ENCODE measurements around the gene ITK.

The ITK gene

DNA sequence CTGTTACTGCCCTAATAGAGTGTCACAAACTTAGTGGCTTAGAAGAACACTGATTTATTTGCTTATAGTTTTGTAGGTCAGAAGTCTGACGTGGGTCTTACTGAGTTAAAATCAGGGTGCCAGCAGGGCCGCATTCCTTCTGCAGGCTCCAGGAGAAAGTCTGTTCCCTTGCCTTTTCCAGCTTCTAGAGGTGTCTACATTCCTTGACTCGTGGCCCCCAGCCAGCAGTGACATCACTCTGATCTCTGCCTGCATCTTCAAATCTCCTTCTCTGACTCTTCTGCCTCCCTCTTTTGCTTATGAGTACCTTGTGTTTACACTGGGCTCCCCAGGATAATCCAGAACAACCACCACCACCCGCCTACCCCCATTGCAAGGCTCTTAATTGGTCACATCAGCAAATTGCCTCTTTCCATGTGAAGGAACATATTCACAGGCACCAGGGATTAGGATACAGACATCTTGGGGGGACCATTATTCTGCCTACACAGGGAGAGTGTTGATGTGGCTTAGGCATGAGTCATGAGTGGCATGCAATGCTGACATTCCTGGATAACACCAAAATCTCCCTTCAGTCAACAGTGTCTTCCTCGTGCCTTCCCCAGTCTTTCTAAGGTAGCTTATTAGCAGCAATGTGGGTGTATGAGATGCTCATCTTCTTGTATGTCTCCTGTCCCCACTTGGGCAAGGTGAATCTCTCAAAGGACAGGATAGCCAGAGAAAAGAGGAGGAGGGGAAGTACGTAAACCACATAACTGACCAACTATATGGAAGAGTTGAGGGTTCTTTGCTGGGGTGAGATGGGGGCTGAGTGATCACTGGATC lies 109.7 kb downstream of the ITK start:
- H3K4me3 ChIP-seq (ENCODE audit: low read depth, low read length), result no peak overlapping the region
- no peak for DNase-seq (ENCODE audit: low read depth)
- TF ChIP-seq, protein P1, sequence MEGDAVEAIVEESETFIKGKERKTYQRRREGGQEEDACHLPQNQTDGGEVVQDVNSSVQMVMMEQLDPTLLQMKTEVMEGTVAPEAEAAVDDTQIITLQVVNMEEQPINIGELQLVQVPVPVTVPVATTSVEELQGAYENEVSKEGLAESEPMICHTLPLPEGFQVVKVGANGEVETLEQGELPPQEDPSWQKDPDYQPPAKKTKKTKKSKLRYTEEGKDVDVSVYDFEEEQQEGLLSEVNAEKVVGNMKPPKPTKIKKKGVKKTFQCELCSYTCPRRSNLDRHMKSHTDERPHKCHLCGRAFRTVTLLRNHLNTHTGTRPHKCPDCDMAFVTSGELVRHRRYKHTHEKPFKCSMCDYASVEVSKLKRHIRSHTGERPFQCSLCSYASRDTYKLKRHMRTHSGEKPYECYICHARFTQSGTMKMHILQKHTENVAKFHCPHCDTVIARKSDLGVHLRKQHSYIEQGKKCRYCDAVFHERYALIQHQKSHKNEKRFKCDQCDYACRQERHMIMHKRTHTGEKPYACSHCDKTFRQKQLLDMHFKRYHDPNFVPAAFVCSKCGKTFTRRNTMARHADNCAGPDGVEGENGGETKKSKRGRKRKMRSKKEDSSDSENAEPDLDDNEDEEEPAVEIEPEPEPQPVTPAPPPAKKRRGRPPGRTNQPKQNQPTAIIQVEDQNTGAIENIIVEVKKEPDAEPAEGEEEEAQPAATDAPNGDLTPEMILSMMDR (IDR thresholded peaks at IDR 0.05; ENCODE audit: low read depth, low read length), result no peak
- TF ChIP-seq POLR2A (IDR thresholded peaks at IDR 0.05; ENCODE audit: extremely low read depth, insufficient read length), result no peak

DNA sequence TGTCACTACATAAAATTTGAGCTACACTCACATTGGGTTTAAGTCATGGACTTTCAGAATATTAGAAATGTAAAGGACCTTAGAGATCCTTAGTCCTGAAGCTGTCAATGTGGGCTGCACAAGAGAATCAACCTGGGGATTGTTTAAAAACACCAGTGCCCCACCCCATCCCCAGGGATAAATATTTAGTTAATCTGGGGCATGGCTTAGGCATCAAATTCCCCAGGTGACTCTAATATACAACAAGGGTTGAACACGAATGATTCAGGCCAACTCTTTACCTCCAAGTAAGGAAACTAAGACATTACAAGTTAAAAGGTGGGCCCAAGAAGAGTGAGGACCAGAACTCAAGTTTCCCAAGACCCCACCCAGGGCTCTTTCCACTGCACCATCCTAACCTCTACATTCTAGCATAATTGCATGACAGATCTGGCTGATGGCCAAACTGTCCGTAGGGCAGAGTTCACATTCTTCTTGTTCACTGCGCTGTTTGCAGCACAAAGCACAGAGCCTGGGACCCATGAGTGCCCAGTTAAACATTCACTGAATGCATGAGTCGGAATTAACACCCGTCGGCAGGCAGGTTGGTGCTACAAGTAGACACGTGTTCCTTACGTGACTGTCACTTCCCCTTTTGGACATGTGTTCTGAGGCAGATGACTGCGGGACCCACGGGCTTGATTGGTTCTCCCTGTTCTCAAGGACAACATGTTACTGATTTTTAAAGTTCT lies 110.5 kb downstream of the ITK start:
- no peak overlapping the region for H3K4me3 ChIP-seq (ENCODE audit: low read depth, low read length)
- peak; percentile 26 for DNase-seq (ENCODE audit: low read depth)
- TF ChIP-seq, protein P1 (IDR thresholded peaks at IDR 0.05; ENCODE audit: low read depth, low read length), result no peak
- TF ChIP-seq, protein P2, sequence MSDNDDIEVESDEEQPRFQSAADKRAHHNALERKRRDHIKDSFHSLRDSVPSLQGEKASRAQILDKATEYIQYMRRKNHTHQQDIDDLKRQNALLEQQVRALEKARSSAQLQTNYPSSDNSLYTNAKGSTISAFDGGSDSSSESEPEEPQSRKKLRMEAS (IDR thresholded peaks at IDR 0.05; ENCODE audit: low read depth, low read length), result peak; percentile 67
- TF ChIP-seq MYC (IDR thresholded peaks at IDR 0.05; ENCODE audit: low read depth, low read length), result peak; percentile 11; the same call in 1 of the 2 replicates

DNA sequence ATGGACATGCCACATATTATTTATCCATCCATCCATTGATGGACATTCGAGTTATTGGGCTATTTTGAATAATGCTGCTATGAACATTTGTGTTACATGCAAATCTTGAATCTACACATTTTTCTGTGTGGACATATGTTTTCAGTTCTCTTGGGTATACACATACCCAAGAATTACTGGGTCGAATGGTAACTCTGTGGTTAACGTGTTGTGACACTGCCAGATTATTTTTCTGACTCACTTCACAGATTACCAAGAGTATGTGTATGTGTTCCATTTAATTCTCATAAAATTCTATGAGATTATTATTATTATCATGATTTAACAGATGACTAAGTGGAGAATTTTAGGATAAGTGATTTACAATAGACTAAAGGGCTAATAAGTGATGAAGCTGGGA lies 112.0 kb downstream of the ITK start:
- no peak overlapping the region for H3K4me3 ChIP-seq (ENCODE audit: low read depth, low read length)
- TF ChIP-seq POLR2A (IDR thresholded peaks at IDR 0.05; ENCODE audit: extremely low read depth, insufficient read length) (no peak), MYC (IDR thresholded peaks at IDR 0.05; ENCODE audit: low read depth, low read length) (no peak)
- TF ChIP-seq, protein P1 (IDR thresholded peaks at IDR 0.05; ENCODE audit: low read depth, low read length), result no peak
- TF ChIP-seq, protein P2 (IDR thresholded peaks at IDR 0.05; ENCODE audit: low read depth, low read length), result no peak
- no peak for DNase-seq (ENCODE audit: low read depth)

DNA sequence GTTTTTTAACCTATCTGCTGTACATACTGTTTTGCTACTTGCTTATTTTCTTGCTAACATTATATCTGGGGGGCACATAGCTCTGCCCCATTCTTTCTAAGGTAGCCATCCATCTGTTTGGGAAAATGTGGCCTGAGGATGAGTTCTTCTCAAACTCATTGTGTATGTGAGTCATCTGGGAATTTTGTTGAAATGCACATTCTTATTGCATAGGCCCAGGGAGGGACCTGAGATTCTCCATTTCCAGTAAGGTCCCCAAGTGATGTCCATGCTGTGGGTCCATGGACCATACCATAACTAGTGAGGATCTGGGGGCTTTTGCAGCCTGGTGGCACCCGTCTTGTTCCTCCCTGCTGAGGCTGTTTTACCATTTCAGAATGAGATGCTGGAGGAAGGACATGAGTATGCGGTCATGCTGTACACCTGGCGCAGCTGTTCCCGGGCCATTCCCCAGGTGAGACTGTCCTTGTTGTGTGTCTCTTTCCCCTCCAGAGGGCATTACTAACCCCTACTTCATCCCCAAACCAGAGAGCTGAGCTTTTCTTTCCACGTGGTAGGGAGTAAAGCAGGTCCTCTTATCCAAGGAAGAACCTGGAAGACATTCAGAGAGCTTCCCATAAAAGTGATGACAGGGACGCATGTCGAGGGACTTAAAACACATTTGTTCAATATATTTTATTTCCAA lies 113.9 kb downstream of the ITK start:
- no peak overlapping the region for H3K4me3 ChIP-seq (ENCODE audit: low read depth, low read length)
- TF ChIP-seq, protein P1 (IDR thresholded peaks at IDR 0.05; ENCODE audit: low read depth, low read length), result no peak
- no peak for TF ChIP-seq POLR2A (IDR thresholded peaks at IDR 0.05; ENCODE audit: extremely low read depth, insufficient read length)
- TF ChIP-seq, protein P2 (IDR thresholded peaks at IDR 0.05; ENCODE audit: low read depth, low read length), result no peak
- TF ChIP-seq MYC (IDR thresholded peaks at IDR 0.05; ENCODE audit: low read depth, low read length), result no peak
- no peak for DNase-seq (ENCODE audit: low read depth)

DNA sequence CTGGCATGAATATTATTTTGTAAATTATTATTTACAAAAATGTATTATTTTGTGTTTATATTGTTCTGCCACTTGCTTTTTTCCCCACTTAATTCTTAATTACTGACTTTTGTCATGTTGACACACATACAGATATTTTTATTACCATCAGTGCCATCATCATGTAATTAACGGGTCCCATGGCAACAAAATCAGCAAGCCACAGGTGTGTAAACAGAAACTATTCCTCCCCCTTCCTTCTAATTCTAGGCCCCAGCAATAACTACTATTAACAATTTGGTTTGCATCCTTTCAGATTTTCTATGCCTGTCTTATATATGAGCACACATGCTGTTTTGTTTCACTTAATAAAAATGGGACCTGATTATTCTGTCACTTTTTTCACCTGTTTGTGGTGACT lies 114.6 kb downstream of the ITK start:
- DNase-seq (ENCODE audit: low read depth), result no peak
- TF ChIP-seq, protein P2 (IDR thresholded peaks at IDR 0.05; ENCODE audit: low read depth, low read length), result no peak
- no peak for TF ChIP-seq POLR2A (IDR thresholded peaks at IDR 0.05; ENCODE audit: extremely low read depth, insufficient read length)
- TF ChIP-seq, protein P1 (IDR thresholded peaks at IDR 0.05; ENCODE audit: low read depth, low read length), result no peak
- no peak overlapping the region for H3K4me3 ChIP-seq (ENCODE audit: low read depth, low read length)
